Heart left ventricle (tissue), 13 donors: ENCODE results near the gene JAKMIP1.

Source experiments
- CTCF ChIP-seq, 12 donors: fragments of 200-600 bp; sonication (generic) in 4 of 12; IDR thresholded peaks; one replicate each; pipeline versions ENCODE4 v1.5.0 to v1.8.0; 2018 to 2022; ENCODE audit warnings: antibody characterized with exemption in 12 of 12, mild to moderate bottlenecking in 5 of 12
- POLR2A ChIP-seq, 2 donors: fragments of 450-650 bp; IDR thresholded peaks; one replicate each; pipeline ENCODE4 v1.6.1; 2017; ENCODE audit warnings: antibody characterized with exemption in 2 of 2, mild to moderate bottlenecking in 2 of 2, moderate library complexity in 2 of 2
- donor health status: ischemic (EF 13 %, LVEDD 7.1; RV severe dilation, severe dysfunction).
- donor health status: DM: no; HTN: yes; CAD: no.
- donor health status: DM: no; HTN: no; CAD: no.
- donor health status: ischemic (EF 25% LVEDD 6.9; RV normal size, moderate dysfunction).
- donor health status: ischemic (EF 25% LVEDD 5.7; RV mildly dilated, moderate dysfunction).
- donor health status: ischemic (EF 35%, LVEDD 5.7; RV mildly dilated, moderate dysfunction).
- donor health status: nonischemic (EF 11% LVEDD 7.7; RV severe dilation, severe dysfunction).
- donor health status: DM: yes; HTN: yes; CAD: no.
- donor health status: PGD.
- donor health status: ischemic (EF 29% LVEDD 5.4; RV normal size, mild dysfunction).
- donor health status: nonischemic (EF 23%, LVEDD 6.1; RV moderate dilation, normal function).

GRCh38 chr4:6198278-6198677 is 2.1 kb downstream of the JAKMIP1 start:
- TF ChIP-seq CTCF (IDR thresholded peaks at IDR 0.05): no peak
- no peak for TF ChIP-seq POLR2A (IDR thresholded peaks at IDR 0.05)
